ENCODE results near the gene MCHR1.

- TF ChIP-seq EZH2 (IDR thresholded peaks at IDR 0.05), result no peak
- TF ChIP-seq POLR2AphosphoS5 (IDR thresholded peaks at IDR 0.05; ENCODE audit: borderline replicate concordance, low read depth, low read length), result no peak
- no peak for TF ChIP-seq FOXP2 (optimal IDR thresholded peaks at IDR 0.05; ENCODE audit: control extremely low read depth, extremely low read length, insufficient read depth)
Measured at GRCh38 chr22:40674274-40674673, 5.0 kb upstream of the MCHR1 start.

All from SK-N-MC (cell line).